Choroid plexus epithelial cell (primary cell): Measurements from ENCODE around the gene ADAMTS8.
A peak's percentile ranks its signal among the peaks of the same experiment; 100 is the strongest.

Source experiments
- DNase-seq: peaks from one replicate; pipeline ENCODE4 v3.0.0-alpha.2; 2010; ENCODE audit warnings: low read depth
- H3K4me3 ChIP-seq: 2 replicates; pipeline ENCODE4 v1.5.1; 2011; ENCODE audit warnings: low read depth, mild to moderate bottlenecking, control low read depth, low read length, moderate library complexity
- CTCF ChIP-seq: conservative IDR thresholded peaks from 2 replicates; pipeline ENCODE4 v1.5.1; 2011; ENCODE audit warnings: low read depth, mild to moderate bottlenecking, control low read depth, inconsistent platforms, low read length, moderate library complexity

Gene ADAMTS8, protein sequence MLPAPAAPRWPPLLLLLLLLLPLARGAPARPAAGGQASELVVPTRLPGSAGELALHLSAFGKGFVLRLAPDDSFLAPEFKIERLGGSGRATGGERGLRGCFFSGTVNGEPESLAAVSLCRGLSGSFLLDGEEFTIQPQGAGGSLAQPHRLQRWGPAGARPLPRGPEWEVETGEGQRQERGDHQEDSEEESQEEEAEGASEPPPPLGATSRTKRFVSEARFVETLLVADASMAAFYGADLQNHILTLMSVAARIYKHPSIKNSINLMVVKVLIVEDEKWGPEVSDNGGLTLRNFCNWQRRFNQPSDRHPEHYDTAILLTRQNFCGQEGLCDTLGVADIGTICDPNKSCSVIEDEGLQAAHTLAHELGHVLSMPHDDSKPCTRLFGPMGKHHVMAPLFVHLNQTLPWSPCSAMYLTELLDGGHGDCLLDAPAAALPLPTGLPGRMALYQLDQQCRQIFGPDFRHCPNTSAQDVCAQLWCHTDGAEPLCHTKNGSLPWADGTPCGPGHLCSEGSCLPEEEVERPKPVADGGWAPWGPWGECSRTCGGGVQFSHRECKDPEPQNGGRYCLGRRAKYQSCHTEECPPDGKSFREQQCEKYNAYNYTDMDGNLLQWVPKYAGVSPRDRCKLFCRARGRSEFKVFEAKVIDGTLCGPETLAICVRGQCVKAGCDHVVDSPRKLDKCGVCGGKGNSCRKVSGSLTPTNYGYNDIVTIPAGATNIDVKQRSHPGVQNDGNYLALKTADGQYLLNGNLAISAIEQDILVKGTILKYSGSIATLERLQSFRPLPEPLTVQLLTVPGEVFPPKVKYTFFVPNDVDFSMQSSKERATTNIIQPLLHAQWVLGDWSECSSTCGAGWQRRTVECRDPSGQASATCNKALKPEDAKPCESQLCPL

GRCh38 chr11:130428316-130429119 is at the start of gene ADAMTS8:
Gene ADAMTS8 (minus strand): TSS chr11:130428609. CDS start chr11:130428286, 323 bp downstream.
- DNase-seq = no peak
- no peak for TF ChIP-seq CTCF
- no peak within 1 kb of the TSS for H3K4me3 ChIP-seq

- peak; percentile 39 for DNase-seq
- no peak overlapping the region for H3K4me3 ChIP-seq
- TF ChIP-seq CTCF = peak; percentile 13
These were observed 49.3 kb upstream of the ADAMTS8 start for GRCh38 chr11:130477586-130478203.

- no peak overlapping the region for H3K4me3 ChIP-seq
- TF ChIP-seq CTCF = no peak
- DNase-seq = no peak
These were observed 48.6 kb upstream of the ADAMTS8 start for GRCh38 chr11:130476922-130477491.

DNA sequence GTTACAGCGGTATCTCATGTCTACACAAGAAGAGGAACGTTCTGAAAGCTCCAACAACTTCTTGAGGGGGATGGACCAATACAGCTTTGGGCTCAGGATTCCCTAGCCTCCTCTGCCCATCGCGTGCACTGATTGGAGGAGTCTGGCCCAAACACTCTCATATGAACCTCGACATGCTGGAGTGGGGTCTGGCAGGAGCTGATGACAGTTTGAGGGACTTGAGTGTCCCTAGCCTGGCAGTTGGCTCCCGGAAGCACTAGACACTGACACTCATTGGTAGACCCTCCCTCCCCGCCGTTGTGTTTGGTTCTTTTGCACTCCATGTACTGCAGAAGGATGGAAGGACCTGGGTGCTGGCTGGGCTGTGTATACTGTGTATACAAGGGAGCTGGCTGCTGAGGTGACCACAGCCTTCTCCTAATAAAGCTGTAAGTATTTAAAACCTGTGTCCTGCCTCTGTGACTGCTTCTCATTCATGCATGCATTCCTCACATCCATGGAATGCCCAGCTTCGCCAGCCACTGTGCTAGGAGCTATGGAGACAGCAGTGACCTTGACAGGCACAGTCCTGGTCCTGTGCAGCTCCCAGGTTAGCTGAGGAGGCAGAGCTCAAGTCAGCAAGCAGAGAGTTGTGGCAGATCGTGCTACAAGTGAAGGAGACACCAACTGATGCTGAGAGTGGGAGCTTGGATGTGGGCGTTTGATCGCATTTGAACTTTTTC is 48.0 kb upstream of the ADAMTS8 start:
- DNase-seq = no peak
- TF ChIP-seq CTCF = no peak
- H3K4me3 ChIP-seq = no peak overlapping the region

DNA sequence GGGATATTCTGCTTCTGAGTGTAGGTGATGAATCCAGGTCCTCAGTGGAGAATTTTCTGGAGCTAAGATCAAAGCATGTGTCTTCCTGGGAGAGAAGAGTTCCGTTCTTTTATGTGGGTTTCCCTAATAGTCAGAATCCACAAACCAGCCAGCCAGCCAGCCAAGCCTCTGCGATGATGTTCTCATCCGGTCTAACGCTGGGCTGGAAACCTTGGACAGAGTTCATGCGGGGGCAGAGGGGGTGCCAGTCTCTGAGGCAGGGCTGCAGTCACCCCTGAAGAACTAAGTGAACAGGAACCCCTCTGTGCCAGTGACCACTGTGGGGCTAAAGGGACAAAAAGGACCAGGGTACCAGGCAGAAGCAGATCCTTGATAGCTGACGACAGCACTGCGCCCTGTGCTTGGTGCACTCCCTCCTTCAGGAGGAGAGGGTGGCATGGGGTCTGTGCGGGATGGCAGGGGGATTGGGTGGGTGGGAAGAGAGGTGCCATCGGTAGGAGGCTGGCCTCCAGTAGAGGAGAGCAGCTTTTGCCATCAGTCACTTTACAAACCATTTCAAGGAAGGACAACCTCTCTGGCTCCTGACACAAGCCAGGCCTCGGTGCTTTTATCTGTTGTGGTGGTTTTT is 47.1 kb upstream of the ADAMTS8 start:
- no peak for TF ChIP-seq CTCF
- H3K4me3 ChIP-seq = no peak overlapping the region
- DNase-seq = no peak
